ENCODE measurements around the gene FBXO40.

Gene FBXO40

DNA sequence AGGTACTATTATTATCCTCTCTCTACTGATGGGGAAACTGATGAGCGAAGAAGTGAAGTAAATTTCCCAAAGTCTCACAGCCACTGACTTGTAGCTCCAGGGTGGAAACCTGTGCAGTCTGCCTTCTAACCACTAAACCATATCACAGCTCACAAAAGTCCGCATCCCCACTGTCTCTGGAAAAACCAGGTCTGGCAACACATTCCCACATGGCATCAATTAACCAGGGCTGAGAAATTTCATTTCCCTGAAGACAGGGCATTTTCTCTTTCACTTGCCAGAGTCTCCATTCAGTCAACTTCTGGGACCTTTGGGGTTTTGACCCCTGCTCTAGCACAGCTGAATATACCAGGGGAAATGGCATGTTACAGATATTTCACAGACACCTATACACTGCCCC is 26.5 kb downstream of the FBXO40 start:
- H3K27ac ChIP-seq (ENCODE audit: low read depth, low read length) = no peak overlapping the region
- no peak overlapping the region for H2BK12ac ChIP-seq (ENCODE audit: low read length)
- no peak for DNase-seq
- H4K8ac ChIP-seq (ENCODE audit: low read depth, low read length) = no peak overlapping the region
- no peak overlapping the region for H3K23ac ChIP-seq (ENCODE audit: low read length)
- H3K79me1 ChIP-seq (ENCODE audit: low read length) = no peaks in the 10 kb centered on the region
- no peak overlapping the region for H3K9ac ChIP-seq (ENCODE audit: low read length)
- no peak overlapping the region for H2BK5ac ChIP-seq (ENCODE audit: low read depth, low read length, poor library complexity)
- H3K79me2 ChIP-seq (ENCODE audit: control insufficient read depth, insufficient read depth, low read length, poor library complexity) = no peaks in the 10 kb centered on the region
- no peak overlapping the region for H3K14ac ChIP-seq (ENCODE audit: low read length)
- WGBS (ENCODE audit: extremely low coverage, insufficient coverage, insufficient read length) = no CpG with 5 or more reads among the region's 2 CpGs
- H4K12ac ChIP-seq (ENCODE audit: low read depth, low read length) = no peak overlapping the region
- H2AFZ ChIP-seq (ENCODE audit: insufficient read depth, low read length, poor library complexity) = no peak overlapping the region
- no peaks in the 10 kb centered on the region for H3K27me3 ChIP-seq (ENCODE audit: insufficient read depth, low read length)
- H3K4me3 ChIP-seq (ENCODE audit: low read depth, low read length) = no peak overlapping the region
- H3K18ac ChIP-seq (ENCODE audit: low read length) = no peak overlapping the region
- H3K4ac ChIP-seq (ENCODE audit: low read depth, low read length) = no peak overlapping the region
- no peaks in the 10 kb centered on the region for H3K9me3 ChIP-seq (ENCODE audit: insufficient read depth, low read depth, low read length)
- no peaks in the 10 kb centered on the region for H3K4me1 ChIP-seq (ENCODE audit: control insufficient read depth in 1 of 2, insufficient read depth in 2 of 2, low read length in 2 of 2)
- no peak overlapping the region for H2AK5ac ChIP-seq (ENCODE audit: low read length)
- H3K4me2 ChIP-seq (ENCODE audit: low read length) = no peak overlapping the region
- no peak overlapping the region for H4K91ac ChIP-seq (ENCODE audit: low read depth, low read length)
- no peak overlapping the region for H2BK120ac ChIP-seq (ENCODE audit: insufficient read depth, low read length, poor library complexity)
- H3K36me3 ChIP-seq (ENCODE audit: control insufficient read depth in 1 of 2, insufficient read depth in 2 of 2, low read length in 2 of 2) = no peaks in the 10 kb centered on the region

- Histone ChIP-seq H4K91ac (ENCODE audit: low read depth, low read length) (no peak overlapping the region), H3K23ac (ENCODE audit: low read length) (no peak overlapping the region)
- WGBS (ENCODE audit: extremely low coverage, insufficient coverage, insufficient read length) = no CpG with 5 or more reads among the region's 6 CpGs
These were observed 28.3 kb downstream of the FBXO40 start for GRCh38 chr3:121621491-121621890.

DNA sequence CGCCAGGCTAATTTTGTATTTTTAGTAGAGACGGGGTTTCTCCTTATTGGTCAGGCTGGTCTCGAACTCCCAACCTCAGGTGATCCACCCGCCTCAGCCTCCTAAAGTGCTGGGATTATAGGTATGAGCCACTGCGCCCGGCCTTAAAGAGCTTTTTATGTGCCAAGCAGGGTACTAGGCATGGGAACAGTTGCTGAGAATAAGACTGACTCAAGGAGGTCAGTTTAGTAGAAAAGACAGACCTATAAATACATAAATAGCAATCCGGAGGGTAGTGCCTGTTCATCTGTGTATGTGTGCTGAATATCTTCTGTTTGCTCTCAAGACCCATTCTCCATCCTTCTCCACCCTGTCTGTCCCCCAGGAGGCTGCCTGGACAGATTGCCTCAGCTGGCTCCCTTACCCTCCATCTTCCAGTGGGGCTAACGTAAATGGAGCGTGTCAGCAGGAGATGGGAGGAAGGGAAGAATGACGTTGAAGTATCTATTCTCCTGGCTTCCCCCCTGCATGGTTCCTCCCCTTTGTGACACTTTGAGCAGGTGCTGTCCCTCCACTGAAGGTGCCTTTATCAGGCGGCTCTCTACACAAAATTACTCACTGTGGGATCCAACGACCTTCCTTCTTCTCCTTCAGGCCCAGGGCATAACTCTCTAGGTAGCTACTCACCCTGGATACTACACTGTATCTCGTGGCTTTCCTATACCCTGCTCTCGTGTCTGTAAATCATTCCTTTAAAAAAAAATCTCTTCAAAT is 31.1 kb downstream of the FBXO40 start:
- H3K27me3 ChIP-seq (ENCODE audit: insufficient read depth, low read length) = no peaks in the 10 kb centered on the region
- no peak overlapping the region for H3K14ac ChIP-seq (ENCODE audit: low read length)
- no peak overlapping the region for H2BK12ac ChIP-seq (ENCODE audit: low read length)
- no peaks in the 10 kb centered on the region for H3K9me3 ChIP-seq (ENCODE audit: insufficient read depth, low read depth, low read length)
- no peaks in the 10 kb centered on the region for H3K4me1 ChIP-seq (ENCODE audit: control insufficient read depth in 1 of 2, insufficient read depth in 2 of 2, low read length in 2 of 2)
- no peaks in the 10 kb centered on the region for H3K36me3 ChIP-seq (ENCODE audit: control insufficient read depth in 1 of 2, insufficient read depth in 2 of 2, low read length in 2 of 2)
- no peak overlapping the region for H3K4me3 ChIP-seq (ENCODE audit: low read depth, low read length)
- H3K79me1 ChIP-seq (ENCODE audit: low read length) = no peaks in the 10 kb centered on the region
- DNase-seq = no peak
- no peak overlapping the region for H3K27ac ChIP-seq (ENCODE audit: low read depth, low read length)
- no CpG with 5 or more reads among the region's 14 CpGs for WGBS (ENCODE audit: extremely low coverage, insufficient coverage, insufficient read length)
- H2AK5ac ChIP-seq (ENCODE audit: low read length) = no peak overlapping the region
- H3K79me2 ChIP-seq (ENCODE audit: control insufficient read depth, insufficient read depth, low read length, poor library complexity) = no peaks in the 10 kb centered on the region
- no peak overlapping the region for H4K8ac ChIP-seq (ENCODE audit: low read depth, low read length)
- no peak overlapping the region for H2BK120ac ChIP-seq (ENCODE audit: insufficient read depth, low read length, poor library complexity)
- H2BK5ac ChIP-seq (ENCODE audit: low read depth, low read length, poor library complexity) = no peak overlapping the region
- H4K12ac ChIP-seq (ENCODE audit: low read depth, low read length) = no peak overlapping the region
- H3K18ac ChIP-seq (ENCODE audit: low read length) = no peak overlapping the region
- H3K23ac ChIP-seq (ENCODE audit: low read length) = no peak overlapping the region
- no peak overlapping the region for H3K9ac ChIP-seq (ENCODE audit: low read length)
- no peak overlapping the region for H3K4ac ChIP-seq (ENCODE audit: low read depth, low read length)
- no peak overlapping the region for H2AFZ ChIP-seq (ENCODE audit: insufficient read depth, low read length, poor library complexity)
- no peak overlapping the region for H4K91ac ChIP-seq (ENCODE audit: low read depth, low read length)
- no peak overlapping the region for H3K4me2 ChIP-seq (ENCODE audit: low read length)

More at GRCh38 chr3:121621491-121621890, 28.3 kb downstream of the FBXO40 start:
- no peak overlapping the region for H2AK5ac ChIP-seq (ENCODE audit: low read length)
- no peak overlapping the region for H2AFZ ChIP-seq (ENCODE audit: insufficient read depth, low read length, poor library complexity)
- no peak overlapping the region for H3K4me2 ChIP-seq (ENCODE audit: low read length)
- H3K9ac ChIP-seq (ENCODE audit: low read length) = no peak overlapping the region
- no peak overlapping the region for H3K27ac ChIP-seq (ENCODE audit: low read depth, low read length)
- no peak overlapping the region for H2BK120ac ChIP-seq (ENCODE audit: insufficient read depth, low read length, poor library complexity)
- no peaks in the 10 kb centered on the region for H3K4me1 ChIP-seq (ENCODE audit: control insufficient read depth in 1 of 2, insufficient read depth in 2 of 2, low read length in 2 of 2)
- H4K8ac ChIP-seq (ENCODE audit: low read depth, low read length) = no peak overlapping the region
- H3K14ac ChIP-seq (ENCODE audit: low read length) = no peak overlapping the region
- H2BK5ac ChIP-seq (ENCODE audit: low read depth, low read length, poor library complexity) = no peak overlapping the region
- H3K18ac ChIP-seq (ENCODE audit: low read length) = no peak overlapping the region
- no peak overlapping the region for H4K12ac ChIP-seq (ENCODE audit: low read depth, low read length)
- no peak overlapping the region for H3K4me3 ChIP-seq (ENCODE audit: low read depth, low read length)
- H2BK12ac ChIP-seq (ENCODE audit: low read length) = no peak overlapping the region
- H3K27me3 ChIP-seq (ENCODE audit: insufficient read depth, low read length) = no peaks in the 10 kb centered on the region
- no peak for DNase-seq
- H3K36me3 ChIP-seq (ENCODE audit: control insufficient read depth in 1 of 2, insufficient read depth in 2 of 2, low read length in 2 of 2) = no peaks in the 10 kb centered on the region
- H3K4ac ChIP-seq (ENCODE audit: low read depth, low read length) = no peak overlapping the region
- H3K79me1 ChIP-seq (ENCODE audit: low read length) = no peaks in the 10 kb centered on the region
- no peaks in the 10 kb centered on the region for H3K9me3 ChIP-seq (ENCODE audit: insufficient read depth, low read depth, low read length)
- H3K79me2 ChIP-seq (ENCODE audit: control insufficient read depth, insufficient read depth, low read length, poor library complexity) = no peaks in the 10 kb centered on the region

DNA sequence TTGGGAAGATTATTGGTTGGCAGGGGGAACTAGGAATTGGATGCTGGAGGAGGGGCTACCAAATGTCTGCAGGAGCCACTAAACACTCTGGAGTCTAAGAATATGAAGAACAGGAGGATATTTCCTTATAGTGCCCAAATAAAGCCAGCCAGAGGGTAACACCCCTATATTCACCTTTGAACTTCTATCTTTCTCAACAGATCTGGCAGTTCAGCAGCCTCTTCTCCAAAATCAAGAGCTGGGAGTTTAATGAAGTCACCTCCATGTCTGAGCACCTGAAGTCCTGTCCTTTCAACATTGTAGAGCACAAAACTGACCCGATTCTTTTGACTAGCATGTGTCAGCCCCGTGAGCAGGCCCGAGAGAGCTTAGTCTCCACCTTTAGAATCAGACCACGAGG is 33.3 kb downstream of the FBXO40 start:
- H3K79me1 ChIP-seq (ENCODE audit: low read length) = no peaks in the 10 kb centered on the region
- H3K27ac ChIP-seq (ENCODE audit: low read depth, low read length) = no peak overlapping the region
- no peak overlapping the region for H3K18ac ChIP-seq (ENCODE audit: low read length)
- H2AK5ac ChIP-seq (ENCODE audit: low read length) = no peak overlapping the region
- H3K4ac ChIP-seq (ENCODE audit: low read depth, low read length) = no peak overlapping the region
- H2BK12ac ChIP-seq (ENCODE audit: low read length) = no peak overlapping the region
- no peaks in the 10 kb centered on the region for H3K36me3 ChIP-seq (ENCODE audit: control insufficient read depth in 1 of 2, insufficient read depth in 2 of 2, low read length in 2 of 2)
- WGBS (ENCODE audit: extremely low coverage, insufficient coverage, insufficient read length) = no CpG with 5 or more reads among the region's 4 CpGs
- no peak overlapping the region for H3K23ac ChIP-seq (ENCODE audit: low read length)
- H3K4me1 ChIP-seq (ENCODE audit: control insufficient read depth in 1 of 2, insufficient read depth in 2 of 2, low read length in 2 of 2) = peaks cover 0 to 2% of the 10 kb centered on the region in 2 experiments
- H4K12ac ChIP-seq (ENCODE audit: low read depth, low read length) = no peak overlapping the region
- no peak overlapping the region for H2BK120ac ChIP-seq (ENCODE audit: insufficient read depth, low read length, poor library complexity)
- no peak overlapping the region for H3K14ac ChIP-seq (ENCODE audit: low read length)
- no peaks in the 10 kb centered on the region for H3K27me3 ChIP-seq (ENCODE audit: insufficient read depth, low read length)
- H3K79me2 ChIP-seq (ENCODE audit: control insufficient read depth, insufficient read depth, low read length, poor library complexity) = no peaks in the 10 kb centered on the region
- no peak overlapping the region for H3K4me3 ChIP-seq (ENCODE audit: low read depth, low read length)
- no peak overlapping the region for H4K91ac ChIP-seq (ENCODE audit: low read depth, low read length)
- H3K4me2 ChIP-seq (ENCODE audit: low read length) = no peak overlapping the region
- no peak for DNase-seq
- no peak overlapping the region for H3K9ac ChIP-seq (ENCODE audit: low read length)
- no peak overlapping the region for H2AFZ ChIP-seq (ENCODE audit: insufficient read depth, low read length, poor library complexity)
- H4K8ac ChIP-seq (ENCODE audit: low read depth, low read length) = no peak overlapping the region
- no peak overlapping the region for H2BK5ac ChIP-seq (ENCODE audit: low read depth, low read length, poor library complexity)
- no peaks in the 10 kb centered on the region for H3K9me3 ChIP-seq (ENCODE audit: insufficient read depth, low read depth, low read length)
